Raji (cell line): ENCODE measurements around the gene DNAJB8.

ENCODE experiments used
- POLR2A ChIP-seq: IDR thresholded peaks from 2 replicates; pipeline ENCODE4 v1.6.1; 2011; ENCODE audit warnings: low read depth, low read length, control low read depth; ENCODE audit not compliant: insufficient read depth

DNAJB8 gene

GRCh38 chr3:128498127-128498626 is 31.5 kb upstream of the DNAJB8 start:
- TF ChIP-seq POLR2A = no peak

GRCh38 chr3:128497305-128498126 is 30.8 kb upstream of the DNAJB8 start:
- no peak for TF ChIP-seq POLR2A

GRCh38 chr3:128496602-128497304 is 30.1 kb upstream of the DNAJB8 start:
- TF ChIP-seq POLR2A = no peak

- TF ChIP-seq POLR2A = no peak
Measured at GRCh38 chr3:128496019-128496601, 29.4 kb upstream of the DNAJB8 start.

GRCh38 chr3:128495435-128495970 is 28.8 kb upstream of the DNAJB8 start:
- TF ChIP-seq POLR2A = no peak

- TF ChIP-seq POLR2A = no peak
Measured at GRCh38 chr3:128494367-128494650, 27.6 kb upstream of the DNAJB8 start.

- no peak for TF ChIP-seq POLR2A
Measured at GRCh38 chr3:128493570-128494366, 27.1 kb upstream of the DNAJB8 start.

GRCh38 chr3:128492671-128493569 is 26.2 kb upstream of the DNAJB8 start, which contains the start of gene GATA2:
TSS of gene GATA2 (minus strand) at chr3:128493201. CDS start at chr3:128487031, 6,170 bp downstream.
- TF ChIP-seq POLR2A = no peak

GRCh38 chr3:128491941-128492670 is 25.4 kb upstream of the DNAJB8 start:
- TF ChIP-seq POLR2A = no peak

- TF ChIP-seq POLR2A = no peak
Measured at GRCh38 chr3:128491691-128491940, 24.9 kb upstream of the DNAJB8 start.

- no peak for TF ChIP-seq POLR2A
Measured at GRCh38 chr3:128490915-128491690, 24.4 kb upstream of the DNAJB8 start.

GRCh38 chr3:128490650-128490914 is 23.9 kb upstream of the DNAJB8 start:
- TF ChIP-seq POLR2A = no peak
